A673 (cell line): ENCODE data around the gene COG7.

Experiments
- CTCF ChIP-seq: fragments of 300-800, 200-600 bp; sonication (generic); conservative IDR thresholded peaks from 2 replicates; pipeline ENCODE4 v1.5.1; 2017; ENCODE audit warnings: low read depth, mild to moderate bottlenecking, antibody characterized with exemption, low read length, moderate library complexity, mixed read lengths
- EZH2 ChIP-seq: fragments of 200-600 bp; sonication (generic); IDR thresholded peaks from 2 replicates; pipeline ENCODE4 v1.6.1; 2017; ENCODE audit warnings: borderline replicate concordance, low read depth, mild to moderate bottlenecking, mixed read lengths, antibody characterized with exemption, low read length; ENCODE audit not compliant: poor library complexity, severe bottlenecking

GRCh38 chr16:23502466-23502865 is 49.5 kb upstream of the COG7 start:
- TF ChIP-seq EZH2 (no peak), CTCF (no peak)
